ENCODE data around the gene RENBP. TPM values are rescaled to one million over a fixed set of nuclear protein-coding genes. Genes with fewer than 3 reads are reported as not detected.

RENBP gene
- total and polyA plus RNA-seq, 2 of the 13 experiments (the other 11 are each of a cell fraction or from before 2014, with no cell fraction given), result 1.4 to 2.6 TPM

- Histone ChIP-seq H4K20me1 (ENCODE audit: insufficient read depth, low read length) (no peaks in the 10 kb centered on the region), H3K27me3 (ENCODE audit: control insufficient read depth in 1 of 2, insufficient read depth in 2 of 2, low read length in 2 of 2) (peaks cover 0 to 4% of the 10 kb centered on the region in 2 experiments; a peak in 1 of 5 replicates), H3K27ac (ENCODE audit: extremely low read length, insufficient read depth, low read length) (no peak overlapping the region), H3K4me2 (ENCODE audit: low read depth, low read length) (no peak overlapping the region), H3K79me2 (ENCODE audit: insufficient read depth, low read length) (no peaks in the 10 kb centered on the region), H3K4me3 (replicated peaks in 1 of 3; ENCODE audit: insufficient read depth in 1 of 3, low read depth in 2 of 3, low read length in 3 of 3) (no peak overlapping the region), H3K36me3 (replicated peaks in 1 of 2; ENCODE audit: control insufficient read depth in 1 of 2, insufficient read depth in 2 of 2, low read length in 2 of 2) (no peaks in the 10 kb centered on the region), H3K9me3 (ENCODE audit: low read length) (no peaks in the 10 kb centered on the region), H3K9ac (ENCODE audit: insufficient read depth, low read depth, low read length) (no peak overlapping the region), H3K4me1 (ENCODE audit: insufficient read depth, low read length) (peaks cover 5% of the 10 kb centered on the region), H2AFZ (ENCODE audit: low read length) (no peak overlapping the region)
- FAIRE-seq (no peak), DNase-seq (ENCODE audit: low spot score) (peak; percentile 10), ATAC-seq (peak; percentile 53)
- intact Hi-C loops (cut with micrococcal nuclease; ENCODE audit: unreplicated experiment), result no loop called here
- CTCF ChIA-PET (ENCODE audit: low intra/inter-chr PET ratio, low total read pairs), result no interaction called here
- in situ Hi-C loops (cut with HindIII; ENCODE audit: extremely low pct_ligation_motif_present, low pct_unique_long_range_greater_than_20kb), result no loop called here
- WGBS (ENCODE audit: low lambda C conversion rate), result no CpG with 5 or more reads among the region's 37 CpGs
- POLR2A ChIA-PET, result no interaction called here
- TF ChIP-seq ZNF687 (CRISPR knock-in tag; IDR thresholded peaks at IDR 0.05) (peak; percentile 27; the same call in 1 of the 2 replicates), PRPF4 (IDR thresholded peaks at IDR 0.05; ENCODE audit: low read depth, low read length, poor library complexity, severe bottlenecking) (no peak)
- BruUV-seq (replicated peaks), result no TSS peak
Measured at GRCh38 chrX:153909024-153909979, 35.1 kb downstream of the RENBP start.

Data from HepG2 (cell line).